ENCODE results near the gene TRAPPC6A. TPM values are rescaled to one million over a fixed set of nuclear protein-coding genes. Genes with fewer than 3 reads are reported as not detected.

Gene TRAPPC6A
- total and polyA plus RNA-seq, 4 donors, result 14.0 to 38.4 (median 26.2) TPM

- Histone ChIP-seq H3K4me3 (no peak overlapping the region), H3K27me3 (ENCODE audit: control insufficient read depth in 3 of 3, insufficient read depth in 3 of 3, low read length in 2 of 3) (no peaks in the 10 kb centered on the region), H3K4me1 (ENCODE audit: control insufficient read depth in 5 of 5, insufficient read depth in 5 of 5, low read length in 5 of 5) (no peaks in the 10 kb centered on the region), H3K27ac (ENCODE audit: low read depth in 1 of 2, low read length in 1 of 2) (no peak overlapping the region), H3K9me3 (ENCODE audit: control insufficient read depth in 4 of 4, insufficient read depth in 3 of 4, low read length in 3 of 4) (no peaks in the 10 kb centered on the region), H3K9ac (ENCODE audit: insufficient read depth in 1 of 2, low read length in 2 of 2) (no peak overlapping the region), H3K36me3 (ENCODE audit: control insufficient read depth in 4 of 4, insufficient read depth in 4 of 4, low read length in 4 of 4) (peaks cover 0 to 63% (median 17%) of the 10 kb centered on the region in 4 donors)
- no peak for TF ChIP-seq CTCF (IDR thresholded peaks at IDR 0.05; ENCODE audit: control extremely low read depth, extremely low read depth)
- no peak for ATAC-seq (ENCODE audit: insufficient read depth, low FRiP score)
- DNase-seq, result no peak
- WGBS, 2 donors, result 96 to 97% methylated on average over 43 to 53 of the region's 53 CpGs
Measured at GRCh38 chr19:45144431-45145269, 33.4 kb downstream of the TRAPPC6A start.

- Histone ChIP-seq H3K9me3 (ENCODE audit: control insufficient read depth in 4 of 4, insufficient read depth in 3 of 4, low read length in 3 of 4) (no peaks in the 10 kb centered on the region), H3K27ac (ENCODE audit: low read depth in 1 of 2, low read length in 1 of 2) (no peak overlapping the region), H3K4me1 (ENCODE audit: control insufficient read depth in 5 of 5, insufficient read depth in 5 of 5, low read length in 5 of 5) (peaks cover 0 to 4% (median 0%) of the 10 kb centered on the region in 5 donors), H3K9ac (ENCODE audit: insufficient read depth in 1 of 2, low read length in 2 of 2) (no peak overlapping the region), H3K27me3 (ENCODE audit: control insufficient read depth in 3 of 3, insufficient read depth in 3 of 3, low read length in 2 of 3) (no peaks in the 10 kb centered on the region), H3K36me3 (ENCODE audit: control insufficient read depth in 4 of 4, insufficient read depth in 4 of 4, low read length in 4 of 4) (peaks cover 0 to 63% (median 17%) of the 10 kb centered on the region in 4 donors), H3K4me3 (no peak overlapping the region)
- 82 to 94% methylated on average over 9 of the region's 9 CpGs for WGBS, 2 donors
- ATAC-seq (ENCODE audit: insufficient read depth, low FRiP score), result no peak
- peak in 1 of 3 donors; percentile 14 for DNase-seq
- TF ChIP-seq CTCF (IDR thresholded peaks at IDR 0.05; ENCODE audit: control extremely low read depth, extremely low read depth), result no peak
Measured at GRCh38 chr19:45142726-45143110, 35.3 kb downstream of the TRAPPC6A start.

GRCh38 chr19:45142016-45142725 is 35.9 kb downstream of the TRAPPC6A start:
- 94 to 96% methylated on average over 33 of the region's 33 CpGs for WGBS, 2 donors
- Histone ChIP-seq H3K27me3 (ENCODE audit: control insufficient read depth in 3 of 3, insufficient read depth in 3 of 3, low read length in 2 of 3) (no peaks in the 10 kb centered on the region), H3K27ac (ENCODE audit: low read depth in 1 of 2, low read length in 1 of 2) (no peak overlapping the region), H3K9ac (ENCODE audit: insufficient read depth in 1 of 2, low read length in 2 of 2) (no peak overlapping the region), H3K4me1 (ENCODE audit: control insufficient read depth in 5 of 5, insufficient read depth in 5 of 5, low read length in 5 of 5) (peaks cover 0 to 4% (median 3%) of the 10 kb centered on the region in 5 donors), H3K36me3 (ENCODE audit: control insufficient read depth in 4 of 4, insufficient read depth in 4 of 4, low read length in 4 of 4) (peaks cover 0 to 61% (median 17%) of the 10 kb centered on the region in 4 donors), H3K4me3 (no peak overlapping the region), H3K9me3 (ENCODE audit: control insufficient read depth in 4 of 4, insufficient read depth in 3 of 4, low read length in 3 of 4) (no peaks in the 10 kb centered on the region)
- no peak for TF ChIP-seq CTCF (IDR thresholded peaks at IDR 0.05; ENCODE audit: control extremely low read depth, extremely low read depth)
- DNase-seq (no peak), ATAC-seq (ENCODE audit: insufficient read depth, low FRiP score) (no peak)
